Left ventricle myocardium inferior (tissue), 1 donor: ENCODE data around the gene PDE6B. TPM values are rescaled to one million over a fixed set of nuclear protein-coding genes. Genes with fewer than 3 reads are reported as not detected.

Experiments
- DNase-seq: peaks from one replicate; pipeline ENCODE4 v3.0.0-alpha.2; 2020
- H3K27ac ChIP-seq: fragments of 200-600 bp; replicated peaks from 2 replicates; pipeline ENCODE4 v1.8.0; 2021
- H3K27me3 ChIP-seq: fragments of 200-600 bp; 2 replicates; pipeline ENCODE4 v1.8.0; 2021; ENCODE audit warnings: low read depth
- H3K36me3 ChIP-seq: fragments of 200-600 bp; 2 replicates; pipeline ENCODE4 v1.8.0; 2021
- H3K4me1 ChIP-seq: fragments of 200-600 bp; 2 replicates; pipeline ENCODE4 v1.8.0; 2021
- H3K4me3 ChIP-seq: fragments of 200-600 bp; 2 replicates; pipeline ENCODE4 v1.8.0; 2021; ENCODE audit warnings: mild to moderate bottlenecking, moderate library complexity
- H3K9me3 ChIP-seq: fragments of 200-600 bp; replicated peaks from 2 replicates; pipeline ENCODE4 v1.8.0; 2021
- CTCF ChIP-seq: fragments of 200-600 bp; IDR thresholded peaks from 2 replicates; pipeline ENCODE4 v1.8.0; 2021; ENCODE audit warnings: antibody characterized with exemption, mild to moderate bottlenecking, borderline replicate concordance
- intact Hi-C: fragments of 100-400 bp; cut with micrococcal nuclease; formaldehyde crosslinking; loops from one replicate; pipeline ENCODE4 v1.11.0; 2022
- total RNA-seq: library from RNA; stranded (reverse); fragmentation: NEBNext Ultra II Directional; extraction: Animal tissue kit (Norgen Biotek cat#: 25700); gene quantifications from one replicate; pipeline ENCODE4 v1.2.1, GENCODE V29; 2021
- donor health status: DM: no; HTN: yes; CAD: no; lungs with severe emphysema.

The PDE6B gene
- total RNA-seq, 1 donor from 2014 or later, result 2.7 TPM

- Histone ChIP-seq H3K36me3 (no peaks in the 10 kb centered on the region), H3K4me1 (peaks cover 39% of the 10 kb centered on the region), H3K27ac (no peak overlapping the region), H3K4me3 (no peak overlapping the region), H3K9me3 (no peaks in the 10 kb centered on the region), H3K27me3 (no peaks in the 10 kb centered on the region)
- intact Hi-C loops, result no loop called here
- no peak for DNase-seq
- no peak for TF ChIP-seq CTCF
Measured at GRCh38 chr4:710916-711315, 85.5 kb downstream of the PDE6B start.

- TF ChIP-seq CTCF, result no peak
- no peaks in the 10 kb centered on the region for H3K36me3 ChIP-seq
- intact Hi-C loops, result no loop called here
- peaks cover 32% of the 10 kb centered on the region for H3K4me1 ChIP-seq
- no peaks in the 10 kb centered on the region for H3K27me3 ChIP-seq
- no peak overlapping the region for H3K4me3 ChIP-seq
- H3K27ac ChIP-seq, result no peak overlapping the region
- no peaks in the 10 kb centered on the region for H3K9me3 ChIP-seq
- no peak for DNase-seq
Measured at GRCh38 chr4:712093-712492, 86.7 kb downstream of the PDE6B start.

GRCh38 chr4:712916-713632, 87.7 kb downstream of the PDE6B start:
- Histone ChIP-seq H3K9me3 (no peaks in the 10 kb centered on the region), H3K27ac (no peak overlapping the region), H3K27me3 (no peaks in the 10 kb centered on the region), H3K4me3 (no peak overlapping the region), H3K36me3 (no peaks in the 10 kb centered on the region), H3K4me1 (peaks cover 36% of the 10 kb centered on the region)
- DNase-seq, result no peak
- no peak for TF ChIP-seq CTCF
- intact Hi-C loops, result no loop called here

- Histone ChIP-seq H3K27me3 (no peaks in the 10 kb centered on the region), H3K9me3 (no peaks in the 10 kb centered on the region), H3K36me3 (no peaks in the 10 kb centered on the region), H3K4me3 (no peak overlapping the region), H3K4me1 (peaks cover 30% of the 10 kb centered on the region), H3K27ac (no peak overlapping the region)
- TF ChIP-seq CTCF, result no peak
- DNase-seq, result no peak
- intact Hi-C loops, result no loop called here
Measured at GRCh38 chr4:714087-714486, 88.7 kb downstream of the PDE6B start.

- DNase-seq, result no peak
- peaks cover 36% of the 10 kb centered on the region for H3K4me1 ChIP-seq
- H3K27ac ChIP-seq, result no peak overlapping the region
- no peaks in the 10 kb centered on the region for H3K36me3 ChIP-seq
- no peaks in the 10 kb centered on the region for H3K27me3 ChIP-seq
- H3K4me3 ChIP-seq, result no peak overlapping the region
- intact Hi-C loops, result no loop called here
- H3K9me3 ChIP-seq, result no peaks in the 10 kb centered on the region
- no peak for TF ChIP-seq CTCF
Measured at GRCh38 chr4:717601-718320, 92.4 kb downstream of the PDE6B start.
